ENCODE measurements around the gene PLCL1.

PLCL1 gene

GRCh38 chr2:197952540-197953202 is 148.3 kb downstream of the PLCL1 start:
- no peak overlapping the region for H3K4me3 ChIP-seq (ENCODE audit: low read depth, low read length)
- DNase-seq (ENCODE audit: low read depth): peak; percentile 26
- no peak for TF ChIP-seq CTCF (conservative IDR thresholded peaks at IDR 0.05; ENCODE audit: low read depth, low read length)

- no peak overlapping the region for H3K4me3 ChIP-seq (ENCODE audit: low read depth, low read length)
- no peak for TF ChIP-seq CTCF (conservative IDR thresholded peaks at IDR 0.05; ENCODE audit: low read depth, low read length)
- no peak for DNase-seq (ENCODE audit: low read depth)
Observed at GRCh38 chr2:197954328-197954727, 149.9 kb downstream of the PLCL1 start.

- TF ChIP-seq CTCF (conservative IDR thresholded peaks at IDR 0.05; ENCODE audit: low read depth, low read length): no peak
- no peak overlapping the region for H3K4me3 ChIP-seq (ENCODE audit: low read depth, low read length)
- no peak for DNase-seq (ENCODE audit: low read depth)
Observed at GRCh38 chr2:197958592-197959150, 154.3 kb downstream of the PLCL1 start.

- TF ChIP-seq CTCF (conservative IDR thresholded peaks at IDR 0.05; ENCODE audit: low read depth, low read length): no peak
- H3K4me3 ChIP-seq (ENCODE audit: low read depth, low read length): no peak overlapping the region
- DNase-seq (ENCODE audit: low read depth): no peak
Observed at GRCh38 chr2:197959383-197959782, 155.0 kb downstream of the PLCL1 start.

- DNase-seq (ENCODE audit: low read depth): no peak
- H3K4me3 ChIP-seq (ENCODE audit: low read depth, low read length): no peak overlapping the region
- no peak for TF ChIP-seq CTCF (conservative IDR thresholded peaks at IDR 0.05; ENCODE audit: low read depth, low read length)
Observed at GRCh38 chr2:197960786-197961185, 156.4 kb downstream of the PLCL1 start.

GRCh38 chr2:197964720-197965119 is 160.3 kb downstream of the PLCL1 start:
- DNase-seq (ENCODE audit: low read depth): no peak
- H3K4me3 ChIP-seq (ENCODE audit: low read depth, low read length): no peak overlapping the region
- no peak for TF ChIP-seq CTCF (conservative IDR thresholded peaks at IDR 0.05; ENCODE audit: low read depth, low read length)

- TF ChIP-seq CTCF (conservative IDR thresholded peaks at IDR 0.05; ENCODE audit: low read depth, low read length): no peak
- no peak for DNase-seq (ENCODE audit: low read depth)
Observed at GRCh38 chr2:197965756-197966155, 161.4 kb downstream of the PLCL1 start.

More at GRCh38 chr2:197965756-197966155, 161.4 kb downstream of the PLCL1 start:
- H3K4me3 ChIP-seq (ENCODE audit: low read depth, low read length): no peak overlapping the region
